HK-2 (cell line): Measurements from ENCODE around the gene ODF2.
A peak's percentile ranks its signal among the peaks of the same experiment; 100 is the strongest.
"Not testable (repeated sequence)": the region's sequence is repeated elsewhere in the genome, so short reads cannot be mapped to it uniquely, and the experiment has no call there.

Experiments used
- DNase-seq: peaks from one replicate; pipeline ENCODE4 v3.0.0-alpha.2; 2018; ENCODE audit not compliant: unreplicated experiment

ODF2 gene

DNA sequence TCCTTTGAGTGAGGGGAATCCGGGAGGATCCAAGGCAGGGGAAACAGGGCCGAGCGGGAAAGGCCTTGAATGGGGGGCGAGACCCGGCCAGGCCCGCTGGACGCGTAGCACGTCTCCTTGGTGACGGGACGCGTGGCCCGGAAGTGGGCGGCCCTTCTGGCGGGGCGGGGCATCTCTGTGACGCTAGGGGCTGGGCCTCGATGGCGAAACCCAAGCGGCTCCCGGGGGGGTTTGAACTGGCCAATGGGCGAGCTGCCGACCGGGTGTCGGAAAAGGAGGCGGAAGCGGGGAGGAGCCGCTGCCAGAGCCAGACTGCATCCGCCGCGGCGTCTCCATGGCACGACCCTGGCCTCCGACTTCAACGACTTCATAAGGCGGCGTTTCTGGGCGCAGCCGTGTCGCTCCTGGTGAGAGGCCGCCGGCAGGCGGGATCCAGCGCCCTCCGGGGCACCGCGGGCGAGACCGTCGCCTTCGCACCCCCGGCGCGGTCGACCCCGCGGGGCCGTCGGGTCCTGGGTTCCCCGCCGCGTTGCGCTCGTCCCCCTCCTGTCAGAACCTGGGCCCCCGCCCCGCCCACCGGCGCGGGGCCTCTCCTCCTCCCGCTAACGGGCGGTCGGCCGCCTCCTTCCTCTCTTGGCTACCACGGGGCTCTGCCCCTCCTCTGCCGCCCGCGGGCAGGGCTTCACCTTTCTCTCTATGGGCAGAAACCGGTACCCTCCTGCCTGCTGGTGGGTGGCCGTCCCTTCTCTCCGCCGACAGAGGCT is at the start of gene ODF2:
Gene ODF2, plus strand, starts transcription at position 158 of the 764 bp plus-strand sequence. Its CDS starts 86 bp downstream, at position 244.
- peak; percentile 98 for DNase-seq

- no peak for DNase-seq
These were observed 48.9 kb upstream of the ODF2 start for GRCh38 chr9:128406848-128407391.

DNA sequence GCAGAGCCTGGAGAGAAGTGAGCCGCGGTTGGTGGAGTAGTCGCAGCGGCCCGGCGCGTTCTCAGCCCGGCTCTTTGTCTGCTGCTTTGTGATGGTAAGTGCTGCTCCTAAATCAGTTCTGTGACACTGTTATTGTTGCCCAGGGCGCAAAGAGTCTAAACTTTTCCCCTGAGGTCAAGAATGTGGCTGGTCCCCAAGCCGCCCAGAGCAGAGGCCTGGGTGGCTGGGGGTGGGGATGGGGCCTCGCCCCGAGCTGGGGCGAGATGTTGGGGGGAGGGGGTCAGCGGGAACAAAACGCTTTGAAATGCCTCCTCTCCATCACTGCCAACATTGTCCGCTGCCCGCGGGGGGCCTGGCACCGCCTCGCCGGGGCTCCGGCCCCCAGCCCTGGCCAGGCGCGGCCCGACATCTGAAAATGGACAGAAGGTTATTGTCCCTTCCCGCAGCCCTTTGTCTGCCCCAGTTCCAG is 46.8 kb upstream of the ODF2 start:
- no peak for DNase-seq

GRCh38 chr9:128409450-128409849 is 46.4 kb upstream of the ODF2 start:
- DNase-seq = no peak

DNA sequence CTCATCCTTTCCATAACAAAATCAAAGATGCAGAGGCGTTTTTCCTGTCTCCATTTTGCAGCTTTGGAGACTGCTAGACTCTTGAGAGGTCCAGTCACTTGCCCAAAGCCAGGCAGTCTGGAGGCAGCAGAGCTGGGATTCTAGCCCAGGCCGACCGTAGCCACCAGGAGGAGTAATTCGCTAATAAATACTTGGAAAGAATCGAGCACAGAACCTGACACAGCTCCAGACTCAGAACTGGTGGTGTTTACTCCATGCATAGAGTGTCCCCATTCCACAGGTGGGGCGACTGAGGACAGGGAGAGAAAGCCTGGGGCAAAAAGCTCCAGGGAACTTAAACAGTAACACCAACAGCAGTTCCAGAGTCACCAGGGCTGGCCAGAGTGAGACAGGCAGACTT is 45.8 kb upstream of the ODF2 start:
- no peak for DNase-seq

- no peak for DNase-seq
These were observed 44.3 kb upstream of the ODF2 start for GRCh38 chr9:128411364-128412119.

DNA sequence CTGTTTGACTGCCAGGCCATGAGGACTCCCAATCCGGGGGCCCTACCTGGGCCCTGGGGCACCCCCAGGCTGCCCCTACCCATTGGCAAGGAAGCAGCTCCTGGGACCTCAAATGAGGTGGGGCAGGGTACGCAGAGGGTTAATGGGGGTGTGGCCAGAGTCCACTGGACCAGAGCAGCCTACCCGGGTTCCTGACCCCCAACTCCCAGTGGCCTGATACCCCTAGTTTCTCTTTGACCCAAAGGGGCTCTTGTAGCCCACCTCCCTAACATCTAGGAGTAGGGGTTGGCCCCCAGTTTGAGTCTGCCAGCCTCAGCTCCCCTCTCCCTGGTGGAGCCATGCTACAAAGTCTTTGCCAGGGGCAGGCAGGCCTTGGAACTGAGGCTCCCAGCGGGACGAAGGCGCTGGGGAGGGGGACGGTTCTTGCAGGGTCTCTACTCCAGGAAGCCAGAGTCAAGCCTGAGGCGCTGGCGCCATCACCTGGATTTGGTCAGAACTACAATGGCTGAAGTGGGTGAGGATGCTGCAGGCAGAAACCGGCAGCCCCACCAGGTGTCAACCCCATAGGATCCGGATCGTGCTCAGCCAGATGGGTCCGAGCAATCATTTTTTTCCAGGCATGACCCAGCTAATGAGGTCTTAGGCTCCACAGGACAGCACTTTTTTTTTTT is 43.6 kb upstream of the ODF2 start:
- DNase-seq = peak; percentile 62

- not testable (repeated sequence) for DNase-seq
These were observed 42.1 kb upstream of the ODF2 start for GRCh38 chr9:128413728-128414127.

DNA sequence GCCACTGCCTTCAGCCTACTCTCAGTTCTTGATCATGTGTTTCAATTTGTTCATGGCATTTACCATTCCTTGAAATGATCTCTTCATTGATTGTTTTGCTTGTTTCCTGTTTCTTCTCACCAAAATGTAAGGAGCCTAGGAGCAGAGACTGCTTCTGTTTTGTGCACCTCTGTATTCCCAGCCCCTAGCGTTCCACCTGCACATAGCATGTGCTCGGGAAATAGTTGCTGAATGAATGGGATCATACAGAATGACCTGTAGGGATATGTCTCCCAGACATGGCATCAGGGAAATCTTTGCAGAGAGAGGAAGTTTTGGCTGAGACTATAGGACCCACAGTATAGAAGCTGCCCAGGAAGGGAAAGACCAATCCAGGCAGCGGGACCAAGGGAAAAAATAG is 41.3 kb upstream of the ODF2 start:
- DNase-seq = no peak

GRCh38 chr9:128415281-128415680 is 40.5 kb upstream of the ODF2 start:
- no peak for DNase-seq

DNA sequence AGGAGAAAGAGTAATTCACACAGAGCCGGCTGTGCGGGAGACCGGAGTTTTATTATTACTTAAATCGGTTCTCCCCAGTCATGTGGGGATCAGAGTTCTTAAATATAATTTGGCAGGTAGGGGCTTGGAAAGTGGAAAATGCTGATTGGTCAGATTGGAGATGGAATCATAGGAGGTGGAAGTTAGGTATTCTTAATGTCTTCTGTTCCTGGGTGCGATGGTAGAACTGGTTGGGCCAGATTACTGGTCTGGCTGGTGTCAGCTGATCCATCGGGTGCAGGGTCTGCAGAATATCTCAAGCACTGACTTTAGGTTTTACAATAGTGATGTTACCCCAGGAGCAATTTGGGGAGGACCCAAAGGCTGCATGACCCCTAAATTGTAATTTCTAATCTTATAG is 39.8 kb upstream of the ODF2 start:
- DNase-seq = no peak

DNA sequence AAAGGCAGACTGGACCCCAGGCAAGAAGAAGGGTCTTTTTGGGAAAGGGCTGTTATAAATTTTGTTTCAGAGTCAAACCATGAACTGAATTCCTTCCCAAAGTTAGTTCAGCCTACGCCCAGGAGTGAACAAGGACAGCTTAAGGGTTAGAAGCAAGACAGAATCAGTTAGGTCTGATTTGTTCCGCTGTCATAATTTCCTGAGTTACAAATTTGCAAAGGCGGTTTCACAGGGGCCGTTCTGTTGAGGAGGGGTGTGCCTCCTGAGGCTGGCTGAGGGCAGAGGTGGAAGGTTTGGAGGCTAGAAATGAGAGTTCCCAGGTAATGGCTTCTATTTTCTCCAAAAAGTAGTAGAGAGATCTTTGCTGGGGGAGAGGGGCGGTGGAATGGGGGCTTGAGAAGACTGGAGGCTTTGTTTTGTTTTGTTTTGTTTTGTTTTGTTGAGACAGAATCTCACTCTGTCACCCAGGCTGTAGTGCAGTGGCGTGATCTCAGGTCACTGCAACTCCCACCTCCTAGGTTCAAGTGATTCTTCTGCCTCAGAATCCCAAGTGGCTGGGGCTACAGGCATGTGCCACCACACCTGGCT is 39.3 kb upstream of the ODF2 start:
- no peak for DNase-seq

GRCh38 chr9:128419061-128419925 is 36.5 kb upstream of the ODF2 start:
- DNase-seq = peak; percentile 35

GRCh38 chr9:128420060-128420650 is 35.7 kb upstream of the ODF2 start:
- DNase-seq = peak; percentile 76

- peak; percentile 63 for DNase-seq
These were observed 34.9 kb upstream of the ODF2 start, which contains the start of gene CERCAM for GRCh38 chr9:128420651-128421481. Gene CERCAM (plus strand): TSS chr9:128420857. CDS start chr9:128420878, 21 bp downstream.

DNA sequence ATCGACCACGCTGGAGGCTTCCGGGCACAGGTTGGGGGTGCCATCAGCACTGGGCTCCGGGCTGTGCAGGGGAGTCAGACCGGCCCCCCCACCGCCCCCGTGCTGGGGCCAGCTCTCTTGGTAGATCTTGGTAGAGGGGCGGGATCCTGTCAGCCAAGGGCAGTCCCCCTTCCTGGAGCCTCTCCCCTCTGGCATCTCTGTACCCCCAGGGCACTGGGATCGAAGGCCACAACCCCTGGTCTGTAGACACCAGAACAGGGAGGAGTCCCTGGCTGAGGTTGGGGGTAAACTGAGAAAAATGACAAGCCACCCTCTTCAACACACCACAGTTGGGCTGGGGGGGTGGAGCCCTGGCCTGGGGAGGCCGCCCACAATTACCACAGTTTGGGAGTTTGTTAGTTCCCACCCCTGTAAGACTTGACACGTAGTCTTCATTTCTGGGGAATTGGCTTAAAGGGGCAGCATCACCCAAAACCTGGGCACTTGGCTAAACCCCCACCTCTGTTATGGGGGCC is 34.3 kb upstream of the ODF2 start:
- DNase-seq = no peak

DNA sequence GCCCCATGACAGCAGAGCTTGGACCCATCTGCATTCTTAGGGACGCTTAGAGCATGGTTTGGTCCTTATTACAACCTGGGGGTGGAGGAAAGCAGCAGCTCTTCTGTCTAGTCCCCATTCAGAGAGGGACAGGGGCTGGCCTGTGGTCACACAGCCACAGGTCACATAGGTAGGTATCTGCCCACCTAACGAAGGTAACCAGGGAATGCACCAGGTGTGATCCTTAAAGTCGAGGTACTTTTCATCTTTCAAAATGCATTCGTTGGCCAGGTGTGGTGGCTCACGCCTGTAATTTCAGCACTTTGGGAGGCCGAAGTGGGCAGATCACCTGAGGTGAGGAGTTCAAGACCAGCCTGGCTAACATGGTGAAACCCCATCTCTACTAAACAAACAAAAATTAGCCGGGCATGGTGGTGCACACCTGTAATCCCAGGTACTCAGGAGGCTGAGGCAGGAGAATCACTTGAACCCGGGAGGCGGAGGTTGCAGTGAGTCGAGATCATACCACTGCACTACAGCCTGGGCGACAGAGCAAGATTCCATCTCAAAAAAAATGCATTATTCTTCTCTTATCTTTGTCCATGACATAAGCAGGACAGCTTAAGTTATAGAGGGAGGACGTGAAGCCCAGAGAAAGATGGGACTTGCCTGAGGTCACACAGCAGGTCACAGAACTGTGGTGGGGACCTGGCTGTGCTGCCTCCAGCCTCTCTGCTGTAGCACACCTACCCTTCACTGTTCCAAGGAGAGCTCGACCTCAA is 33.6 kb upstream of the ODF2 start:
- not testable (repeated sequence) for DNase-seq

DNA sequence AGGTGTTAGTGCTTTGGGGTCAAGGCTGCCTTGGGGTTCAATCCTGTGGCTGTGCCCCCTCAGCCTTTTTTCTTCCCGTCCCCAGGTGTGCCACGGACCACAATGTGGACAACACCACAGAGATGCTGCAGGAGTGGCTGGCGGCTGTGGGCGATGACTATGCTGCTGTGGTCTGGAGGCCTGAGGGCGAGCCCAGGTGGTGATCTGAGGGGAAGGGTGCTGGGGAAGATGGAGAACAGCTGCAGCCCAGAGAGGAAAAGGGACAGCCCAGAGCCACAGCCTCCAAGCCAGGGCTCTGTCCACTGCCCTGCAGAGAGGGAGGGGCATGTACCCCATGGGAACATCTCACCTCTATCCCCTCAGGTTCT is 33.0 kb upstream of the ODF2 start:
- DNase-seq = no peak
